ENCODE measurements around the gene B3GLCT.

DNA sequence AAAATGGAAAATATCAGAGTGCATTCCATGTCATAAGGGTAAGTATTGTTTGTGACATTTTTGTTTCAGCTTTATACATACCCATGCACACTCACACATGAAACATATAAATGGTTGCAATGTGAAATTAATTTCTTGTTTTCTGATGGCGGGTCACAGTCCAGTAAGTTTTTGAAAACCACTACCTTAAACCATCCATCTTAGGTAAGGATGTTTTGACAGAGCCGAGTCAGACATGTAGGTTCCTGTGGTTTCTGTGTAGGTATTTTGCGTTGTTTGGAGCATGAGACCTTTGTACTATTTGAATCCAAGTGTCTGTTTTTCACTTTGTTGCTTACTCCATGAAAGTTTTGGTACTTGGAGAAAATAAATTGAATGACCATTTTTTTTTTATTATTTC, 121.7 kb downstream of the B3GLCT start:
- no peak for TF ChIP-seq POLR2AphosphoS5 (IDR thresholded peaks at IDR 0.05)
- TF ChIP-seq, protein P1, sequence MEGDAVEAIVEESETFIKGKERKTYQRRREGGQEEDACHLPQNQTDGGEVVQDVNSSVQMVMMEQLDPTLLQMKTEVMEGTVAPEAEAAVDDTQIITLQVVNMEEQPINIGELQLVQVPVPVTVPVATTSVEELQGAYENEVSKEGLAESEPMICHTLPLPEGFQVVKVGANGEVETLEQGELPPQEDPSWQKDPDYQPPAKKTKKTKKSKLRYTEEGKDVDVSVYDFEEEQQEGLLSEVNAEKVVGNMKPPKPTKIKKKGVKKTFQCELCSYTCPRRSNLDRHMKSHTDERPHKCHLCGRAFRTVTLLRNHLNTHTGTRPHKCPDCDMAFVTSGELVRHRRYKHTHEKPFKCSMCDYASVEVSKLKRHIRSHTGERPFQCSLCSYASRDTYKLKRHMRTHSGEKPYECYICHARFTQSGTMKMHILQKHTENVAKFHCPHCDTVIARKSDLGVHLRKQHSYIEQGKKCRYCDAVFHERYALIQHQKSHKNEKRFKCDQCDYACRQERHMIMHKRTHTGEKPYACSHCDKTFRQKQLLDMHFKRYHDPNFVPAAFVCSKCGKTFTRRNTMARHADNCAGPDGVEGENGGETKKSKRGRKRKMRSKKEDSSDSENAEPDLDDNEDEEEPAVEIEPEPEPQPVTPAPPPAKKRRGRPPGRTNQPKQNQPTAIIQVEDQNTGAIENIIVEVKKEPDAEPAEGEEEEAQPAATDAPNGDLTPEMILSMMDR (IDR thresholded peaks at IDR 0.05 in 8 of 11, conservative IDR thresholded peaks at IDR 0.05 in 3 of 11) = no peak

Data from spleen (tissue), 7 donors.